Small intestine (tissue), 16 donors: ENCODE data around the gene LRRFIP2. TPM values are rescaled to one million over a fixed set of nuclear protein-coding genes. Genes with fewer than 3 reads are reported as not detected.
"Not testable (repeated sequence)": the region's sequence is repeated elsewhere in the genome, so short reads cannot be mapped to it uniquely, and the experiment has no call there.

Source experiments
- DNase-seq, 2 donors: peaks; one replicate each; pipeline versions ENCODE4 v3.0.0 to v3.0.0-alpha.2; 2013
- FAIRE-seq: peaks from 2 replicates; lab custom pipeline; 2012; peaks lifted over from hg19 to GRCh38; lab: Jason Lieb, UNC
- H3K27ac ChIP-seq, 3 donors: one replicate each; pipeline ENCODE4 v1.5.1; 2013; ENCODE audit warnings: low read length in 2 of 3, mild to moderate bottlenecking in 2 of 3, control low read depth in 1 of 3, inconsistent platforms in 1 of 3, low read depth in 1 of 3, moderate library complexity in 1 of 3
- H3K27me3 ChIP-seq, 3 donors: one replicate each; pipeline ENCODE4 v1.6.1; 2013; ENCODE audit warnings: low read length in 3 of 3, inconsistent platforms in 1 of 3; ENCODE audit not compliant: control insufficient read depth in 3 of 3, insufficient read depth in 3 of 3
- H3K36me3 ChIP-seq, 3 donors: one replicate each; pipeline ENCODE4 v1.6.1; 2013; ENCODE audit warnings: low read length in 3 of 3, inconsistent platforms in 1 of 3, low read depth in 1 of 3, mild to moderate bottlenecking in 1 of 3, moderate library complexity in 1 of 3; ENCODE audit not compliant: control insufficient read depth in 3 of 3, insufficient read depth in 2 of 3
- H3K4me1 ChIP-seq, 3 donors: one replicate each; pipeline ENCODE4 v1.6.1; 2013; ENCODE audit warnings: low read length in 2 of 3, inconsistent platforms in 1 of 3, low read depth in 1 of 3, mild to moderate bottlenecking in 1 of 3, moderate library complexity in 1 of 3; ENCODE audit not compliant: control insufficient read depth in 3 of 3, insufficient read depth in 2 of 3
- H3K4me3 ChIP-seq, 3 donors: one replicate each; pipeline ENCODE4 v1.5.1; 2013; ENCODE audit warnings: low read length in 3 of 3, control low read depth in 1 of 3, inconsistent platforms in 1 of 3, low read depth in 1 of 3, mild to moderate bottlenecking in 1 of 3, moderate library complexity in 1 of 3
- H3K9me3 ChIP-seq, 2 donors: one replicate each; pipeline ENCODE4 v1.6.1; 2013; ENCODE audit warnings: low read depth in 1 of 2, low read length in 1 of 2; ENCODE audit not compliant: control insufficient read depth in 2 of 2, insufficient read depth in 1 of 2
- WGBS, 3 donors: extraction: QIAGEN DNeasy Blood & Tissue Kit; methylation state at CpG; one replicate each; pipeline ENCODE4 v1.1.7; 2013; 5-methylcytosine and 5-hydroxymethylcytosine counted together
- long read RNA-seq, 10 donors: transcript quantifications; one replicate each; lab custom pipeline, GENCODE V29; 2026
- polyA plus RNA-seq, 4 donors: library from polyadenylated mRNA; stranded (reverse) in 3 of 4; unstranded in 1 of 4; fragments of 200-250 nt in 3 of 4; fragments of 120-200 nt in 1 of 4; gene quantifications; one replicate each; pipeline versions ENCODE4 v1.2.1 to v1.2.3, GENCODE V29; 2013
- donor health status: healthy with polysubstance abuse.
- donor health status: control.
- donor health status: control.
- donor health status: Bipolar disorder and iron deficiency.
- donor health status: healthy.

The LRRFIP2 gene
- polyA plus RNA-seq, result 10 to 100 TPM; 36.3 to 87.2 (median 46.4) TPM
- long read RNA-seq, donor 1, result 0 reads
- long read RNA-seq, donor 2, partial matches to known transcripts, result 20 of 21 reads
- long read RNA-seq, donor 2, other reads (novel, unspliced or antisense), result 0 of 21 reads
- long read RNA-seq, donor 3, partial matches to known transcripts, result 20 of 26 reads
- long read RNA-seq, donor 3, other reads (novel, unspliced or antisense), result 0 of 26 reads
- long read RNA-seq, donor 4, result 0 reads
- long read RNA-seq, donor 5, partial matches to known transcripts, result 6 of 6 reads
- long read RNA-seq, donor 5, other reads (novel, unspliced or antisense), result 0 of 6 reads
- long read RNA-seq, donor 6, partial matches to known transcripts, result 12 of 15 reads
- long read RNA-seq, donor 6, other reads (novel, unspliced or antisense), result 0 of 15 reads
- long read RNA-seq, donor 7, result 0 reads
- long read RNA-seq, donor 8, partial matches to known transcripts, result 0 of 1 reads
- long read RNA-seq, donor 8, other reads (novel, unspliced or antisense), result 0 of 1 reads
- long read RNA-seq, donor 9, result 0 reads
- long read RNA-seq, donor 10, partial matches to known transcripts, result 10 of 14 reads
- long read RNA-seq, donor 10, other reads (novel, unspliced or antisense), result 0 of 14 reads

DNA sequence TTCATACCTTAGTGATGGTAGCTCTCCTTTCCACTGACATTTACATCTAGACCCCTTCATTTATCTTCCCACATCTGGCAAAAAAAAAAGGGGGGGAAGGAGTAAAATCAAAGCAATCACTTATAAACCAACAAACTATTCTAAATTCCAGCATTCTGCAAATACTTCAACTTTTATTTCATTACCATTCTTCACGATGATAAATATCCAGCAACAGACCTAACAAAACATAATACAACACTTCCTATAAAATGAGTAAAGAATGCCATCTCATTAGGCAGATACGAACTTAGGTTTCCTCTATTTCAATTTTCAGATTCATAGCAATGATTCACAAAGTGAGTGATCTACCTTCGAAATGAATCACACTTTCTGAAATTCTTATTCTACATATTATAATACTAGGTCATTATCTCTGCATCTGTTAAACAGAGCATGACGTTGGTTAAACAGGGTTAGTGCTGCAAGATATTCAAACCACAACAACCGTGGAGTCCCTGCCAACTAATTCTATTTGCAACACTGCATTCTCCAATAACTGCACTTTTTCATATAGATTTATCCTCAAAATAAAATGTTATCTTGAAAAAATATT, at the start of gene LRRFIP2:
Gene LRRFIP2 (minus strand): TSS at position 51 of the 595 bp plus-strand sequence. CDS start 25,599 bp downstream, outside the sequence.
- Histone ChIP-seq H3K4me3 (peak within 1 kb of the TSS; percentile 93 to 99 (median 96)), H3K27ac (peak within 1 kb of the TSS; percentile 98 to 99 (median 99)), H3K4me1 (peaks cover 2 to 19% (median 5%) of the 10 kb centered on the region in 3 donors), H3K27me3 (no peaks in the 10 kb centered on the region), H3K9me3 (no peaks in the 10 kb centered on the region), H3K36me3 (peaks cover 0 to 15% (median 0%) of the 10 kb centered on the region in 3 donors)
- 0 to 9% (median 1%) methylated on average over 5 of the region's 5 CpGs for WGBS, 3 donors
- DNase-seq, result peak in 1 of 2 donors; percentile 30
- peak; percentile 39 for FAIRE-seq

- H3K4me3 ChIP-seq, result no peak overlapping the region
- H3K27me3 ChIP-seq, result no peaks in the 10 kb centered on the region
- H3K9me3 ChIP-seq, result no peaks in the 10 kb centered on the region
- DNase-seq (no peak), FAIRE-seq (no peak)
- peaks cover 8 to 27% (median 9%) of the 10 kb centered on the region in 3 donors for H3K4me1 ChIP-seq
- no peaks in the 10 kb centered on the region for H3K36me3 ChIP-seq
- 78 to 96% (median 85%) methylated on average over 1 of the region's 1 CpG for WGBS, 3 donors
- peak overlapping the region in 1 of 3 donors; percentile 36 for H3K27ac ChIP-seq
Measured at GRCh38 chr3:37223576-37223975, 49.2 kb upstream of the LRRFIP2 start.

DNA sequence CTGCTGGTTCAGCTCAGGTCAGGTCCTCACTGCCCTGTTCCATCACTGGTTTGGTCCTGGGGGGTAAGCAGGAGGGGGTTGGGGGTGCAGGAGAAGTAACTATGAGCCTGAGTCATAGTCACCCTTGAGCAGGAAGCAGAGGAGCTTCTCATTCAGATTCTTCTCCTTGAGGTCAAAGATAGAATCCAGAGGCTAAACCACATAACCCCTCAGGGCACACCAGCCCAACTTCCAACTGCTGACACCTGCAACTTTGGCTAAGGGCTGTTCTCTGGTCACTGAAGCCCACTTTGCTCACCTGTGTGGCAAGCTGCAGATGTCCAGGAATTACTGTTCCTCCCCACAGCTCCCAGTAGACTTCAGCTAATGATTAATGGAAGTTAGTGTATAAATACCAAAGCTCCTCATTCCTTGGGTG, 48.8 kb upstream of the LRRFIP2 start:
- Histone ChIP-seq H3K9me3 (no peaks in the 10 kb centered on the region), H3K4me3 (no peak overlapping the region), H3K4me1 (peaks cover 6 to 22% (median 8%) of the 10 kb centered on the region in 3 donors), H3K27me3 (no peaks in the 10 kb centered on the region), H3K36me3 (no peaks in the 10 kb centered on the region), H3K27ac (peak overlapping the region in 1 of 3 donors; percentile 36)
- FAIRE-seq (no peak), DNase-seq (peak; percentile 51 to 54)

GRCh38 chr3:37222542-37222941, 48.2 kb upstream of the LRRFIP2 start:
- H3K27ac ChIP-seq, result peak overlapping the region in 1 of 3 donors; percentile 36
- WGBS, 3 donors, result 75 to 92% (median 89%) methylated on average over 2 of the region's 2 CpGs
- DNase-seq, H3K36me3 ChIP-seq, FAIRE-seq, H3K9me3 ChIP-seq, H3K27me3 ChIP-seq, H3K4me3 ChIP-seq: not testable (repeated sequence)
- H3K4me1 ChIP-seq, result peaks cover 3 to 16% (median 6%) of the 10 kb centered on the region in 3 donors

GRCh38 chr3:37221407-37221806, 47.0 kb upstream of the LRRFIP2 start:
- H3K9me3 ChIP-seq, result peaks cover 0 to 12% of the 10 kb centered on the region in 2 donors
- no peak for FAIRE-seq

GRCh38 chr3:37219266-37219665, 44.9 kb upstream of the LRRFIP2 start:
- Histone ChIP-seq H3K27me3 (no peaks in the 10 kb centered on the region), H3K4me3 (no peak overlapping the region), H3K9me3 (peaks cover 0 to 12% of the 10 kb centered on the region in 2 donors), H3K36me3 (no peaks in the 10 kb centered on the region), H3K4me1 (peaks cover 3 to 11% (median 6%) of the 10 kb centered on the region in 3 donors), H3K27ac (no peak overlapping the region)
- WGBS, 3 donors, result 57 to 64% (median 57%) methylated on average over 1 of the region's 1 CpG
- DNase-seq, result no peak
- FAIRE-seq, result no peak

More at GRCh38 chr3:37221407-37221806, 47.0 kb upstream of the LRRFIP2 start:
- Histone ChIP-seq H3K36me3 (no peaks in the 10 kb centered on the region), H3K27ac (no peak overlapping the region), H3K4me3 (no peak overlapping the region), H3K27me3 (no peaks in the 10 kb centered on the region), H3K4me1 (peaks cover 3 to 16% (median 6%) of the 10 kb centered on the region in 3 donors)
- DNase-seq, result peak; percentile 38 to 56
- WGBS, 3 donors, result 15 to 46% (median 28%) methylated on average over 1 of the region's 1 CpG

DNA sequence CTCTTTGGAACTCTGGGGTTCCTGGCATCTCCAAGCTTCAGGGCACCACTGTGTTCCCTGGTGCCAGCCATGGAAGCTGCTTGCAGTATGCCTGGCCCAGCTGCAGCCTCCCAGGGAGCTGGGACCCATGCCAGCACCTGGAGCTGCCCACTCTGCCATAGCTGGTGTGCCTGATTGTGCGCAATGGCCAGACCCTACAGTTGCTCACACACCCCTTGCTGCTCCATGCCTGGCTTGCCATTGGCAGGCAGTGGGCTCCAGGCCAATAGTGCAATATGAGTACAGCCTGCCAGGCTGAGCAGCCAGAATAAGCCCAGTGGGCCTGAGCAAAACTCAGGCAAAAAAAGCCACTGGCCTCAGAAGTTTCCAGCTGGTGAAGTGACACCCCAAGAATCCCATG, 43.8 kb upstream of the LRRFIP2 start:
- no peak for FAIRE-seq
- Histone ChIP-seq H3K27ac (no peak overlapping the region), H3K27me3 (no peaks in the 10 kb centered on the region), H3K36me3 (no peaks in the 10 kb centered on the region), H3K4me1 (peaks cover 3 to 7% (median 3%) of the 10 kb centered on the region in 3 donors), H3K4me3 (no peak overlapping the region), H3K9me3 (peaks cover 0 to 12% of the 10 kb centered on the region in 2 donors)
- no peak for DNase-seq
- WGBS, 3 donors, result 93 to 100% (median 100%) methylated on average over 1 of the region's 1 CpG
